Measurements from ENCODE around the gene RTN3.

Gene RTN3

DNA sequence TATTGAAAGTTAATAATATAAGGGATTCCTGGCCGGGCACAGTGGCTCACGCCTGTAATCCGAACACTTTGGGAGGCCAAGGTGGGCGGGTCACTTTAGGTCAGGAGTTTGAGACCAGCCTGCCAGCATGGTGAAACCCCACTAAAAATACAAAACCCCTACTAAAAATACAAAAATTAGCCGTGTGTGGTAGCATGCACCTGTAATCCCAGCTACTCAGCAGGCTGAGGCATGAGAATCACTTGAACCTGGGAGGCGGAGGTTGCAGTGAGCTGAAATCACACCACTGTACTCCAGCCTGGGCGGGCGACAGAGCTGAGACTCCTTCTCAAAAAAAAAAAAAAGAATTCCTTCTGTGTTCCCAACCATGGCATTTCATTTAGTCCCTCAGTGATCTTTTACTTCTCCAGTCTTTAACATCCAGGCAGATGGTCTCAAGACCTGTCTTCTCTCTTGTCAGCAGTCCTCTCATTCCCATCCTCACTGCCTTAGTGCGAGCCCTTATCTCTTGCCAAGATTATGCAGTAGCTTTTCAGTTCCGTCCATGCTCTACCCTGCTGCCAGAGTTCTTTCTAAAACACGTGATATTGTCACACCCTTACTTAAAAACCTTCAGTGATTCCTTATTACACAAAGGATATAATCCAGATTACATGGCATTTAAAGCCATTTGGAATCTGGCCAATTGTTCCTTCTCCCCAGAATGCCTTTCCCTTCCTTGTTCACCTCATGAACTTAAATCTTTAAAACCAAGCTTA, 17.9 kb downstream of the RTN3 start:
- Mint-ChIP-seq H3K27me3 (no peaks in the 10 kb centered on the region), H3K9me3 (no peaks in the 10 kb centered on the region), H3K4me1 (ENCODE audit: low read depth) (peaks cover 17% of the 10 kb centered on the region), H3K27ac (no peak overlapping the region), H3K36me3 (ENCODE audit: low read depth) (peaks cover 28% of the 10 kb centered on the region), H3K4me3 (no peak overlapping the region)
- intact Hi-C loops (cut with micrococcal nuclease): no loop called here

DNA sequence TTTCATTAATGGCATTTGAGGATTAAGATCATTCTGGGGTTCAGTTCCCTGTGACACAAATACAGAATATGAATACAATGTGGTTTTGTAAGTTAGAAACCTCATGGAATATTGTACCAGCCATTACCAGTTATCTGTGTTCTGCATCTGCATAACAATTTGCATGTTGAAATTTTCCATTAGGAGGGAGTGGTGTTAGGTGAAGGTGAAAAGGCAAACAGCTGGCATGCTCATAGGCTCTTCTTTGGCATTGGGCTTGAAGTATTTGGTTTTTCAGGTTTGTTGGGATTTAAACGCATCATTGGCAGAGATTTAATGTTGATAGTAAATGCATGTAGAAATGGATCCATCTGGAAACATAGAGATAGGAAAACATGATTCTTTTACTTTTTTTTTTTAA, 18.6 kb downstream of the RTN3 start:
- intact Hi-C loops (cut with micrococcal nuclease): no loop called here
- Mint-ChIP-seq H3K9me3 (no peaks in the 10 kb centered on the region), H3K4me1 (ENCODE audit: low read depth) (peaks cover 21% of the 10 kb centered on the region), H3K4me3 (no peak overlapping the region), H3K27ac (no peak overlapping the region), H3K27me3 (no peaks in the 10 kb centered on the region), H3K36me3 (ENCODE audit: low read depth) (peaks cover 28% of the 10 kb centered on the region)

DNA sequence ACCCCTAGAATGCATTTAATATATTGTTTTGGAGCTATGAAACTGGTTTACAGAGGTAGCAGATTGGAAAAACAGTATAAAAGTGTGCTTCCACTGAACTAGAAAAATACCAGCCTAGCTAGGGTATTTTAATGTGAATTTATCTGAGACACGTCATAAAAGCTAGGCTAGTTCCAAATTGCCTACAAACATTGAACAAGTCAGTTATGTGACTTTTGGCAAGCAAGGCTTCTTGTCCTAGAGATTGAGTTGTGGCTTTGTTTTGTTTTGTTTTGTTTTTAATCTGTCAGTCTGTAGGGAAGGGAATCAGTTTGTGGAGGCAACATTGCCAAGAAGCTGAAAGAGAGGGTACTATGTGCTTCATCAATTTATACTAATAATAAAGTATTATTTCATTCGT, 24.2 kb downstream of the RTN3 start:
- H3K27me3 Mint-ChIP-seq: no peaks in the 10 kb centered on the region
- peaks cover 18% of the 10 kb centered on the region for H3K4me1 Mint-ChIP-seq (ENCODE audit: low read depth)
- intact Hi-C loops (cut with micrococcal nuclease): no loop called here
- no peak overlapping the region for H3K4me3 Mint-ChIP-seq
- H3K9me3 Mint-ChIP-seq: no peaks in the 10 kb centered on the region
- H3K27ac Mint-ChIP-seq: no peak overlapping the region
- H3K36me3 Mint-ChIP-seq (ENCODE audit: low read depth): peaks cover 13% of the 10 kb centered on the region

DNA sequence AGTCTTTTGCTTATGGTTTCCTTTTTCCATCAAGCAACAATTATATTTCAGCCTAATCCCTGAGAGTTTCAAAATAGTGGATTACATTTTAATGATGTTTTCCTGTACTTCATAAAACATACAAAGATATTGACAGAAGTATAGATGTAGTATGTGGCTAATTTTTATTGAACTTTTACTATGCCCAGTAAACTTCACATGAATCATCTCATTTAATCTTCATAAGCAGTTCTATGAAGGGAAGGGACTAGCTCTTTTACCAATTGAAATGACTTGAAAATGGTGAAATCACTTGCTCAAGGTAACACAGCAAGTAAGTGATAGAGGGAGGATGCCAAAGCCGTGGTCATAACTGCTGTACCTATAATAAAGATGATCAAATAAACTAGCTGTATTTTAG, 27.5 kb downstream of the RTN3 start:
- H3K4me1 Mint-ChIP-seq (ENCODE audit: low read depth): peaks cover 23% of the 10 kb centered on the region
- intact Hi-C loops (cut with micrococcal nuclease): no loop called here
- peaks cover 5% of the 10 kb centered on the region for H3K36me3 Mint-ChIP-seq (ENCODE audit: low read depth)
- no peak overlapping the region for H3K27ac Mint-ChIP-seq
- no peaks in the 10 kb centered on the region for H3K9me3 Mint-ChIP-seq
- H3K27me3 Mint-ChIP-seq: no peaks in the 10 kb centered on the region
- no peak overlapping the region for H3K4me3 Mint-ChIP-seq

DNA sequence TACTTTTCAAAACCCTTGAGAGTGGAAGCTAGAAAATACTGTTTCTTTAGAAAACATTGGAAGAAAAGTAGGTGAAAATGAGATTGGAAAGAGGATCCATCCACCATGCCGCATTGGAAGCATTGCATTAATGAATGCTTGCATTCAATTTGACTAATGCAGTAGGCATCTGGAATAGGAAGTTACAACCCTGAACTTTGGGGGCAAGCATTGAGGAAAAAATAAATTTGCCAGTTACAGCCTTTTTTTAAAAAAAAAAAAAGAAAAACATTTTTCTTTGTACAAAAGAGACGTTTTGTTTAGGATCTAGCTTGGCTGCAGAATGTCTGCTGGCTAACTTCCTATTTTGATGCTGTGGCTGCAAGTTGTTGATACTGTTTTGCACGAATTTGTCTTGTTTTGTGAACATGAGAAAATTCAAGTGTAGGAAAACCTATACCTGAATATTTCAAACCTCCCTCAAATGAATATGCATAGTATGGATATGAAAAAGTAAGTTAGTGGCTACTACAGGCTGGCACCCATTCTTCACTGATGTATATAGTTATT, 28.1 kb downstream of the RTN3 start:
- Mint-ChIP-seq H3K27ac (no peak overlapping the region), H3K27me3 (no peaks in the 10 kb centered on the region), H3K4me1 (ENCODE audit: low read depth) (peaks cover 24% of the 10 kb centered on the region), H3K4me3 (no peak overlapping the region), H3K9me3 (no peaks in the 10 kb centered on the region), H3K36me3 (ENCODE audit: low read depth) (peaks cover 9% of the 10 kb centered on the region)
- intact Hi-C loops (cut with micrococcal nuclease): no loop called here

DNA sequence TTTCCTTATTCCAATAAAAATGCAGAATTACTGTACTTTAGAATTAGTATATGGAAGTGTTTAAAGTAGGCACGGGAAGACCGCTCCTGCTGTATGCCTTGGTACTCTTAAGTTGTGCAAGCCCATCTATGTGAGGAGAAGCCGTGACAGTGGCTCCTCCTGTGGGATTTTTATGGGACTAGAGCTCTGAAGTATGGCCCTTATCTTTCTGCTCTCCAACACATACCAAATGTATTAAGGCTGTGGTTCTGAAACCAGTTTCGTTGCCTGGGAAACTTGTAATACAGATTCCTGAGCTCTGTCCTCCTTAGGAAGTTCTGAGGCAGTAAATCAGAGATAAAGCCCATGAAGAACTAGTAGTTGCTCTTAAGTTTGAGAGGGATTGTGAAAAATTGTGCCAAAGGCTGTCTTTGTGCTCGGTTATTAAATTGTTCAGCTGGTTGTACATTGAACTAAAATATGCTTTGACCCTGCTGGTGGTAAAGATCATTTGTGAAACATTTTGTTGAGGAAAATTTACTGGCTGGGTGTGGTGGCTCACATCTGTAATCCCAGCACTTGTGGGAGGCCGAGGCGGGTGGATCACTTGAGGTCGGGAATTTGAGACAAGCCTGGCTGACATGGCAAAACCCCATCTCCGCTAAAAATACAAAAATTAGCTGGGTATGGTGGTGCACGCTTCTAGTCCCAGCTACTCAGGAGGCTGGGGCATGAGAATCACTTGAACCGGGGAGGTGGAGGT, 29.3 kb downstream of the RTN3 start:
- intact Hi-C loops (cut with micrococcal nuclease): no loop called here
- Mint-ChIP-seq H3K27me3 (no peaks in the 10 kb centered on the region), H3K9me3 (no peaks in the 10 kb centered on the region), H3K4me3 (no peak overlapping the region), H3K27ac (peak overlapping the region; percentile 30), H3K36me3 (ENCODE audit: low read depth) (peaks cover 18% of the 10 kb centered on the region), H3K4me1 (ENCODE audit: low read depth) (peaks cover 15% of the 10 kb centered on the region)

DNA sequence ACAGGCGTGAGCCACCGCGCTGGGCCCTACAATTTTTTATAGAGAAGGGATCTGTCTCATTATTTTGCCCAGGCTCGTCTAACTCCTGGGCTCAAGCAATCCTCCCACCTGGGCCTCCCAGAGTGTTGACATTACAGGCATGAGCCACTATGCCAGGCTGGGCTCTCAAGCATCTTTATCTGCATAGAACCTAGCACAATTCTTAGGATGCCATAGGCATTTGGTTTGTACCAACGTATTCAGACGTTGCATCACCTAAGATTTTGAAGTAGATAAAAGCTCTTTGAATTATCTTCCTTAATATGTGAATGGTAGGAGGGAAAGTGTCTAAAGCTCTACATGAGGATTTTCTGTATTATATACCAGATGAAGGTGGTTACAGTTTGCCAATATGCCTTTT, 30.5 kb downstream of the RTN3 start:
- Mint-ChIP-seq H3K4me1 (ENCODE audit: low read depth) (peaks cover 13% of the 10 kb centered on the region), H3K27me3 (no peaks in the 10 kb centered on the region), H3K4me3 (no peak overlapping the region), H3K36me3 (ENCODE audit: low read depth) (peaks cover 16% of the 10 kb centered on the region), H3K9me3 (no peaks in the 10 kb centered on the region), H3K27ac (no peak overlapping the region)
- intact Hi-C loops (cut with micrococcal nuclease): no loop called here

DNA sequence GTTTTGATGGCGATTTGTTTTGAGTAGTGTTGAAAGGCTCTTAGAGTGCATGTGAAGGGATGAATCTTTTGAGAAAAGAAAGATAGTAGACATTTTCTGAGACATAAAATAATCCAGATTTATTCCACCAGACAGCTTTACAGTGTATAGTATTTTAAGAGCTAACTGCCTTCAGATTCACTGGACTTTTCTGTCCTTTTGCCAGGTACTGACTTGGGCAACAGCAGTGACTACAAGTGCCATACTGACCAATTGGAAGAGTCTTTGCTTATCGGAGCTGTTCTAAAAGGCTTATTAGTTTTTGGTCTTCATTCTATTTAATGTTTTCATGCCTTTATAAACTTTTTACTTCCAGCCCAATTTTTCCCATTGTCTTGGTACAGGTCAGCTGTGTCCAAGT, 32.5 kb downstream of the RTN3 start:
- Mint-ChIP-seq H3K4me1 (ENCODE audit: low read depth) (peaks cover 9% of the 10 kb centered on the region), H3K27me3 (no peaks in the 10 kb centered on the region), H3K36me3 (ENCODE audit: low read depth) (peaks cover 16% of the 10 kb centered on the region), H3K9me3 (no peaks in the 10 kb centered on the region), H3K27ac (no peak overlapping the region), H3K4me3 (no peak overlapping the region)
- intact Hi-C loops (cut with micrococcal nuclease): no loop called here

DNA sequence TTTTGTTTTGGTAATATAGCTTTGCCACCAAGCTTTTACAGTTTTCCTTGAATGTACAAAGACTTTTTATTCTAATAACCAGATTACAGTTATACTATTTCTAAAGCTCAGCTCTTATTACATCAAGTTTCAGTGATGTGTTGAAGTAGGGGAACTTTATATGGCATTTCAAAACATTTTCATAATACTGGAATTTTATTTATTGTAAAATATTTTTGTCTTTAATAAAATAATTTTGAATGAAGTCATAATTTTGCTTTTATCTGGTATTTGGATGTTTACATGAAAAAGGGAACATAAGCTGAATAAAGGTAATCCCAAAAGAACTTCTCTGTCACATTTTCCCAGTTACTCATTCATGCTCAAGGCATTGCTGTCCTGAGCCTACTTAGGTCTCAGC, 34.7 kb downstream of the RTN3 start:
- peaks cover 12% of the 10 kb centered on the region for H3K4me1 Mint-ChIP-seq (ENCODE audit: low read depth)
- no peak overlapping the region for H3K27ac Mint-ChIP-seq
- H3K27me3 Mint-ChIP-seq: no peaks in the 10 kb centered on the region
- intact Hi-C loops (cut with micrococcal nuclease): no loop called here
- H3K4me3 Mint-ChIP-seq: no peak overlapping the region
- H3K9me3 Mint-ChIP-seq: no peaks in the 10 kb centered on the region
- peaks cover 34% of the 10 kb centered on the region for H3K36me3 Mint-ChIP-seq (ENCODE audit: low read depth)

DNA sequence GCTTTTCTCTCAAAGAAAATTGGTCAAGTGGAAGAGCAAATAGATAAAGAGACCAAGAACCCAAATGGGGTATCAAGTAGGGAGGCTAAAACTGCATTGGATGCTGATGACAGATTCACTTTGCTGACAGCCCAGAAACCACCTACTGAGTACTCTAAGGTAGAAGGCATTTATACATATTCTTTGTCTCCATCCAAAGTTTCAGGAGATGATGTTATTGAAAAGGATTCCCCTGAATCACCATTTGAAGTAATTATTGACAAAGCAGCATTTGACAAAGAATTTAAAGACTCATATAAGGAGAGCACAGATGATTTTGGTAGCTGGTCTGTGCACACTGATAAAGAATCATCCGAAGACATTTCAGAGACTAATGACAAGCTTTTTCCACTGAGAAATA, 37.7 kb downstream of the RTN3 start:
- Mint-ChIP-seq H3K9me3 (no peaks in the 10 kb centered on the region), H3K4me3 (no peak overlapping the region), H3K4me1 (ENCODE audit: low read depth) (peaks cover 12% of the 10 kb centered on the region), H3K27ac (no peak overlapping the region), H3K27me3 (no peaks in the 10 kb centered on the region), H3K36me3 (ENCODE audit: low read depth) (peaks cover 34% of the 10 kb centered on the region)
- intact Hi-C loops (cut with micrococcal nuclease): no loop called here

DNA sequence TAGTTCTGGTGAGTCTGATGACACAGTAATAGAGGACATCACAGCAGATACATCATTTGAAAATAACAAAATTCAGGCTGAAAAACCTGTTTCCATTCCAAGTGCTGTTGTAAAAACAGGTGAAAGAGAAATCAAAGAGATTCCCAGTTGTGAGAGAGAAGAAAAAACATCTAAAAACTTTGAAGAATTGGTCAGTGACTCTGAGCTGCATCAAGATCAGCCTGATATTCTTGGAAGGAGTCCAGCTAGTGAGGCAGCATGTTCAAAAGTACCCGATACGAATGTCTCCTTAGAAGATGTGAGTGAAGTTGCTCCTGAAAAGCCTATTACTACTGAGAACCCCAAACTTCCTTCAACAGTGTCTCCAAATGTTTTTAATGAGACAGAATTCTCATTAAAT, 38.7 kb downstream of the RTN3 start:
- intact Hi-C loops (cut with micrococcal nuclease): no loop called here
- no peaks in the 10 kb centered on the region for H3K27me3 Mint-ChIP-seq
- no peak overlapping the region for H3K27ac Mint-ChIP-seq
- peaks cover 27% of the 10 kb centered on the region for H3K36me3 Mint-ChIP-seq (ENCODE audit: low read depth)
- peaks cover 14% of the 10 kb centered on the region for H3K4me1 Mint-ChIP-seq (ENCODE audit: low read depth)
- no peaks in the 10 kb centered on the region for H3K9me3 Mint-ChIP-seq
- H3K4me3 Mint-ChIP-seq: no peak overlapping the region

DNA sequence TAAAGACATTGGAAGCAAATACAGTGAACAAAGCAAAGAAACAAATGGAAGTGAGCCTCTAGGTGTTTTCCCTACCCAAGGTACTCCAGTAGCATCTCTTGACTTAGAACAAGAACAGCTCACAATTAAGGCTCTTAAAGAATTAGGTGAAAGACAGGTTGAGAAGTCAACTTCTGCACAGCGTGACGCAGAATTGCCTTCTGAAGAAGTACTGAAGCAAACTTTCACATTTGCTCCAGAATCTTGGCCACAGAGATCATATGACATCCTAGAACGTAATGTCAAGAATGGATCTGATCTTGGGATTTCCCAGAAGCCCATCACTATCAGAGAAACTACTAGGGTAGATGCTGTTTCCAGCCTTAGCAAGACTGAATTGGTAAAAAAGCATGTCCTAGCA, 39.3 kb downstream of the RTN3 start:
- Mint-ChIP-seq H3K4me3 (no peak overlapping the region), H3K4me1 (ENCODE audit: low read depth) (peaks cover 20% of the 10 kb centered on the region), H3K27ac (no peak overlapping the region), H3K27me3 (no peaks in the 10 kb centered on the region), H3K9me3 (no peaks in the 10 kb centered on the region), H3K36me3 (ENCODE audit: low read depth) (peaks cover 21% of the 10 kb centered on the region)
- intact Hi-C loops (cut with micrococcal nuclease): no loop called here

DNA sequence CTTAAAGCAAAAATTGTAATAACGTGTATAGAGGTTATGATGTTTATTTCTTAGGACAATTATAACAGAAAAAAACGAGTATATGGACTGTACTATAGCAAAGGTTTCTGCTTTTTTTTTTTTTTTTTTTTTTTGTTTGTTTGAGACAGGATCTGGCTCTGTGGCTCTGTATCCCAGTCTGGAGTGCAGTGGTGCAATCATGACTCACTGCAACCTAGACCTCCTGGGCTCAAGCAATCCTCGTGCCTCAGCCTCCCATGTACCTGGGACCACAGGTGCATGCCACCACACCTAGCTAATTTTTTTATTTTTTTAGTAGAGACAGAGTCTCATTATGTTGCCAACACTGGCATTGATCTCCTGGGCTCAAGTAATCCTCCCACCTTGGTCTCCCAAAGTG, 48.0 kb downstream of the RTN3 start:
- H3K27ac Mint-ChIP-seq: no peak overlapping the region
- no peak overlapping the region for H3K4me3 Mint-ChIP-seq
- intact Hi-C loops (cut with micrococcal nuclease): no loop called here
- H3K4me1 Mint-ChIP-seq (ENCODE audit: low read depth): peaks cover 35% of the 10 kb centered on the region
- H3K27me3 Mint-ChIP-seq: no peaks in the 10 kb centered on the region
- H3K36me3 Mint-ChIP-seq (ENCODE audit: low read depth): peaks cover 28% of the 10 kb centered on the region
- H3K9me3 Mint-ChIP-seq: no peaks in the 10 kb centered on the region

DNA sequence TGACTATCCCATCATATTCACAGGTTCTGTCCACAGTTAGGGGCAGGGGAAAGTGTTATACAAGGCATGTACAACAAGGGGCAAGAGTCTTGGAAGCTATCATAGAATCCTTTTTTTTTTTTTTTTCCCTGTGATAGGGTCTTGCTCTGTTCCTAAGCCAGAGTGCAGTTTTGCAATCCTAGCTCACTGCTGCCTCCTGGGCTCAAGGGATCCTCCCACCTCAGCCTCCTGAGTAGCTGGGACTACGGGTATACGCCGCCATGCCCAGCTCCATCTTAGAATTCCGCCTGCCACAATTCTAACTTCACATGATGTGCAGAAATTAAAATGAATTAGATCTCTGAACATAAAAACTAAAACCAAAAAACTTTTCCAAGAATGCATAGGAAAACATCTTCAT, 55.6 kb downstream of the RTN3 start:
- H3K27ac Mint-ChIP-seq: no peak overlapping the region
- intact Hi-C loops (cut with micrococcal nuclease): no loop called here

More for the DNA sequence above, 55.6 kb downstream of the RTN3 start:
- Mint-ChIP-seq H3K4me1 (ENCODE audit: low read depth) (peaks cover 20% of the 10 kb centered on the region), H3K4me3 (no peak overlapping the region), H3K27me3 (no peaks in the 10 kb centered on the region), H3K36me3 (ENCODE audit: low read depth) (peaks cover 8% of the 10 kb centered on the region), H3K9me3 (no peaks in the 10 kb centered on the region)
